AG09309 (cell line): ENCODE data around the gene AHNAK.
"Not testable (repeated sequence)": the region's sequence is repeated elsewhere in the genome, so short reads cannot be mapped to it uniquely, and the experiment has no call there.

Experiments
- DNase-seq: peaks from one replicate; pipeline ENCODE4 v3.0.0-alpha.2; 2010; ENCODE audit warnings: low read depth
- H3K4me3 ChIP-seq: 2 replicates; pipeline ENCODE4 v1.5.1; 2011; ENCODE audit warnings: mild to moderate bottlenecking, low read depth, low read length, moderate library complexity; ENCODE audit not compliant: control insufficient read depth
- TF ChIP-seq, protein P1 (sequence below): IDR thresholded peaks from 2 replicates; pipeline ENCODE4 v1.5.1; 2011; ENCODE audit warnings: mild to moderate bottlenecking, low read depth, low read length, inconsistent platforms; ENCODE audit not compliant: insufficient read depth, control insufficient read depth; ENCODE audit errors: missing control alignments

AHNAK gene

DNA sequence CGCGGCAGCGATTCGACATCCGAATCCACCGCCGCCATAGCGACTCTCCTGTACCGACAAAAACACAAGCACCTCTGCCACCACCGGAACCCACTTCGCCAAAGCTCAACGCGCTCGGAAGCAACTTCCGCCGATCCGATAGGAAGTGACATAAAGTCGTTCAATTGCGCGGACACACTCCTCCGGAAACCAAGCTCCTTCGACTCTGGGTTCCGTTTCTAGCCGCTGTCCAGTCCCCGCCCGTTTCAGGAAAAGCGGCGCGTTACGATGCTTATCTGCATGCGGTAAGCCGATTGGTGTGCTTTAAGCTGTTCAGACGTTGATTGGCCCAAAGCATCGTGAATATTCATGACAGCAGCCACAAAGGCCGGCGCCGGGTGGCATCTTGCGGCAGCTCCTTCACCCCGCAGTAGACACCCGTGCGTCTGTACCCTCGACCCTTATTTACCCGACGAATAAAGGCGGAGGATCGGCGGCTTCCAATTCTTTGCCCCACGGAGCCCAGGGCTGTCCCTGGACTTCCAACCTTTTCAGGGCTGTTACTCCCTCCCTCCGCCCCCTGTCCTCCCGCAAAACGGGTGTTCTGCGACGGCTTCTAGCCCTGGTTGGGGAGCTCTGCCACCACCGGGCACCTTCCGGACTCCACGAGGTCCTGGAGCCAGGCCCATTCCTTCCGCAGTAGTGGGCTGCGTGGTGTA, 45.0 kb upstream of the AHNAK start, which contains the start of gene TUT1:
TSS of gene TUT1 (minus strand) at position 76 of the 698 bp plus-strand sequence. CDS start at position 38, 38 bp downstream.
- TF ChIP-seq, protein P1, sequence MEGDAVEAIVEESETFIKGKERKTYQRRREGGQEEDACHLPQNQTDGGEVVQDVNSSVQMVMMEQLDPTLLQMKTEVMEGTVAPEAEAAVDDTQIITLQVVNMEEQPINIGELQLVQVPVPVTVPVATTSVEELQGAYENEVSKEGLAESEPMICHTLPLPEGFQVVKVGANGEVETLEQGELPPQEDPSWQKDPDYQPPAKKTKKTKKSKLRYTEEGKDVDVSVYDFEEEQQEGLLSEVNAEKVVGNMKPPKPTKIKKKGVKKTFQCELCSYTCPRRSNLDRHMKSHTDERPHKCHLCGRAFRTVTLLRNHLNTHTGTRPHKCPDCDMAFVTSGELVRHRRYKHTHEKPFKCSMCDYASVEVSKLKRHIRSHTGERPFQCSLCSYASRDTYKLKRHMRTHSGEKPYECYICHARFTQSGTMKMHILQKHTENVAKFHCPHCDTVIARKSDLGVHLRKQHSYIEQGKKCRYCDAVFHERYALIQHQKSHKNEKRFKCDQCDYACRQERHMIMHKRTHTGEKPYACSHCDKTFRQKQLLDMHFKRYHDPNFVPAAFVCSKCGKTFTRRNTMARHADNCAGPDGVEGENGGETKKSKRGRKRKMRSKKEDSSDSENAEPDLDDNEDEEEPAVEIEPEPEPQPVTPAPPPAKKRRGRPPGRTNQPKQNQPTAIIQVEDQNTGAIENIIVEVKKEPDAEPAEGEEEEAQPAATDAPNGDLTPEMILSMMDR: no peak
- H3K4me3 ChIP-seq: peak within 1 kb of the TSS; percentile 80
- peak; percentile 98 for DNase-seq

DNA sequence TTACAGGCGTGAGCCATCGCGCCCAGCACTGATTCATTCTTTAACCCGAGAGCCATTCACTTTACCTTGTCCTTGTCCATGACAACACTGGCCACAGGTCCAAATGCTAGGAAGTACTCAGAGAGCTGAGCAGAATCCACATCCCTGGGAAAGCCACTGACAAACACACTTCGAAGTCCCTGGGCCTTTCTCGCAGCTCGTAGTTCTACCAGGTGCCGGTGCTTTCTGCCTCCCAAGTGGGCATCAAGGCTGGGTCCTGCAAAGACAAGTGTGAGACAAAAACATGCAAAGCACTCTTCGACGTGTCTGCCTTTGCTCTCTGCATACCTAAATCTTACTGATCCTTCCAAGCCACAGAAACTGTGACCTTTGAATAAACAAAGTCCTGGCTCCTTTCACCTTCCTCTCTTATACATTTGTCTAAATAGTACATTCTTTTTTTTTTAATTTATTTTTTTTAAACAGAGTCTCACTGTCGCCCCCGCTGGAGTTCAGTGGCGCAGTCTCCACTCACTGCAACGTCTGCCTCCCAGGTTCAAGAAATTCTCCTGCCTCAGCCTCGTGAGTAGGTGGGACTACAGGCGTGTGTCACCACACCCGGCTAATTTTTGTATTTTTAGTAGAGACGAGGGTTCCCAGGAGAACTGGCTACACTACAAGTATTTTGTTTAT, 42.5 kb upstream of the AHNAK start:
- no peak overlapping the region for H3K4me3 ChIP-seq
- DNase-seq: no peak
- TF ChIP-seq, protein P1: peak; percentile 30

DNA sequence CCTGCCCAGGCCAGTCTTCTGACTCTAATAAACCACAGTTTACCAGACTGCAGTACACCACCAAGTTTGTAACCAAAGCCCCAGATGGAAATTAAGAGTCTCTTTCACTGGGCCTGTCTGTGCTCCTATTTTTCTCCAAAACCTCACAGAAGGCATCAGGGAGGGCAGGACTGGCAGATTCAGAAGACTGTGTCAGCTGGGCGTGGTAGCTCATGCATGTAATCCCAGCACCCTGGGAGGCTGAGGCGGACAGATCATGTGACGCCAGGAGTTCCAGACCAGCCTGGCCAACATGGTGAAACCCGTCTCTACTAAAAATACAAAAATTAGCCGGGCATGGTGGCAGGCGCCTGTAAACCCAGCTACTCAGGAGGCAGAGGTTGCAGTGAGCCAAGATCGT, 38.8 kb upstream of the AHNAK start:
- DNase-seq, H3K4me3 ChIP-seq: not testable (repeated sequence)

DNA sequence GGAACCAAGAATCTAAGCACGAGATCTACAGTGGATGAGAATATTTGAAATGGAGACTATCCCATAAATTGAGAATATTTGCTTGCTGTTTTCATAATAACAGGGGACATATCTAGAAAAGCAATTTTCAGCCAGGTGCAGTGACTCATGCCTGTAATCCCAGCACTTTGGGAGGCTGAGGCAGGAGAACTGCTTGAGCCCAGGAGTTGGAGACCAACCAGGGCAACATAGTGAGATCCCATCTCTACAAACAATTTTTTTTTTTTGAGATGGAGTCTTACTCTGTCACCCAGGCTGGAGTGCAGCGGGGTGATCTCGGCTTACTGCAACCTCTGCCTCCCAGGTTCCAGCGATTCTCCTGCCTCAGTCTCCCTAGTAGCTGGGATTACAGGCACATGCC, 35.1 kb upstream of the AHNAK start:
- not testable (repeated sequence) for DNase-seq, H3K4me3 ChIP-seq

DNA sequence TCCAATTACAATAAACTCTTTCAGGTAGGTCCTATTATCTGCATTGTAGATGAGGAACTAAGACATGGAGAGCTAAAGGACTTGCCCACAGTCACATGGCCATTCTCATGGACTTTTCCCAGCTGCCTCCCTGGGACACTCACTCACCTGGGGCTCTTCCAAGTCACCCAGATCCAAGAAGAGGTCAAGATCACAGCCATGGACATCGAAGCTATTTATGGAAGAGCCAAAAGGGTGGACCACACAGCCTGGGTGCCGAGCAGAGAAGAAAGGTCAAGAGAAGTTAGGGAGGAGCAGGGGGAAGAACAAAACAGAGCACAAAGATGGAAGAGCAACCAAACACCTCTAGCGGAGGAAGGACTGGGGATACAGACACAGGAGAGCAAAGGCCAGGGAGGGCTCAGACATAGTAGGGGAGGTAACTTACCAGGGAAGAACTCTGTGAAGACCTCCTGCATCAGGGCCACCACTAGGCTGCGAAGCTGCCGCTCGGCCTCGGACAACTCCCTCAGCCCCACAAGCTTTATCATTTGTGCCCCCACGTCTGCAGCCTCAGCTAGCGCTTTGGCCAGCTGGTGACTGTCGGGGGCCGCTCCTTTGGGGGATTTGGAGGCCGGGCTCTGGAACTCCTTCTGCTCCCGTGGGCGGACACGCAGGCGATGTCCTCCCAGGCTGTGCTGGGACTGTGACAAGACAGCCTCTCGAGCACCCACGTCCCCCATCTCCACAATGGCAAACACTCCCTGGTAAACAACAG, 34.5 kb upstream of the AHNAK start:
- TF ChIP-seq, protein P1: no peak
- DNase-seq: no peak

DNA sequence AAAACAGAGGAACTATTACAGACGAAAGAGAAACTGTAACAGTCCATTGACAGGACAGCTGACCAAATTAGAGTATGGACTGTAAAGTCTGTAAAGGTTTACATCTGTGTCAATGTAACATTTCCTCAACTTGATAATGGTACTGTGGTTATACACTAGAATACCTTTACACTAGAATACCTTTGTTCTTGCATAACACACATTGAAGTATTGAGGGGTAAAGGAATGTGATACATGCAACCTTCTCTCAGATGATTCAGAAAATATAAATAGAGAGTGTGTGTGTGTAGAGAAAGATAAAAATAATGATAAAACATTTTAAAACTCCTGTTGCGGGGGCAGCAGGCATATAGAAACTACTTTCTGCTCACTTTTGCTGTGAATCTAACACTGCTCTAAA, 32.6 kb upstream of the AHNAK start:
- TF ChIP-seq, protein P1: no peak
- no peak for DNase-seq
- H3K4me3 ChIP-seq: no peak overlapping the region

More for the DNA sequence above, 34.5 kb upstream of the AHNAK start:
- no peak overlapping the region for H3K4me3 ChIP-seq

DNA sequence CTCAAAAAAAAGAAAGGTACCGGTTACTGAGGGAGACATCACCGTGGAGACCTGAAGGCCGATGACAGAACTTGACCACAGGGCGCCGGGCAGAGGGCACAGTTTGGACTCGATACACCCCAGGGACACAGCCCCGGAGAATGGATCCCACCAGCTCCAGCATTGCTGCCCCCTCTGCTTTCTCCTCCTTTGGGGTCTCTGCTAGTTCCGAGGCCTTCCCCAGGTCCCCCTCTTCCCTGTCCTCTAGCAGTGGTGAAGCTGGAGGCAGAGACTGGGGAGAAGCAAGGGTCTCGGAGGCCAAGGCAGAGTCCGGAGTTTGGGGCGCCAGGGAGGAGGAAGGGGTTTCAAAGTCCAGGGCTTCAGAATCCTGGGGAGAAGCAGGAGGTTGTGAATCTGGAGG, 31.9 kb upstream of the AHNAK start:
- DNase-seq: no peak
- no peak overlapping the region for H3K4me3 ChIP-seq
- TF ChIP-seq, protein P1: no peak
